SK-N-SH (cell line): ENCODE measurements around the gene SLC50A1.

Experiments
- CHD2 ChIP-seq: fragments of 150-350 bp; IDR thresholded peaks from 2 replicates; pipeline ENCODE4 v1.6.1; 2018; ENCODE audit warnings: low read length; ENCODE audit not compliant: partially characterized antibody
- EP300 ChIP-seq, 2 experiments: IDR thresholded peaks; 2 replicates each; pipeline versions ENCODE4 v1.4.0 to v1.6.1; 2012; ENCODE audit warnings: borderline replicate concordance in 1 of 2, low read depth in 1 of 2, low read length in 1 of 2
- MXI1 ChIP-seq: IDR thresholded peaks from 2 replicates; pipeline ENCODE4 v1.6.1; 2012; ENCODE audit warnings: mild to moderate bottlenecking, low read depth, low read length, improper control_type of control experiment
- YY1 ChIP-seq: IDR thresholded peaks from 2 replicates; pipeline ENCODE4 v1.4.0; 2012; ENCODE audit warnings: low read depth, mild to moderate bottlenecking
- TF ChIP-seq, protein P1 (sequence below): fragments of 200-600 bp; sonication (generic); IDR thresholded peaks from 2 replicates; pipeline ENCODE4 v1.6.1; 2017; ENCODE audit warnings: antibody characterized with exemption, mild to moderate bottlenecking, moderate library complexity

DNA sequence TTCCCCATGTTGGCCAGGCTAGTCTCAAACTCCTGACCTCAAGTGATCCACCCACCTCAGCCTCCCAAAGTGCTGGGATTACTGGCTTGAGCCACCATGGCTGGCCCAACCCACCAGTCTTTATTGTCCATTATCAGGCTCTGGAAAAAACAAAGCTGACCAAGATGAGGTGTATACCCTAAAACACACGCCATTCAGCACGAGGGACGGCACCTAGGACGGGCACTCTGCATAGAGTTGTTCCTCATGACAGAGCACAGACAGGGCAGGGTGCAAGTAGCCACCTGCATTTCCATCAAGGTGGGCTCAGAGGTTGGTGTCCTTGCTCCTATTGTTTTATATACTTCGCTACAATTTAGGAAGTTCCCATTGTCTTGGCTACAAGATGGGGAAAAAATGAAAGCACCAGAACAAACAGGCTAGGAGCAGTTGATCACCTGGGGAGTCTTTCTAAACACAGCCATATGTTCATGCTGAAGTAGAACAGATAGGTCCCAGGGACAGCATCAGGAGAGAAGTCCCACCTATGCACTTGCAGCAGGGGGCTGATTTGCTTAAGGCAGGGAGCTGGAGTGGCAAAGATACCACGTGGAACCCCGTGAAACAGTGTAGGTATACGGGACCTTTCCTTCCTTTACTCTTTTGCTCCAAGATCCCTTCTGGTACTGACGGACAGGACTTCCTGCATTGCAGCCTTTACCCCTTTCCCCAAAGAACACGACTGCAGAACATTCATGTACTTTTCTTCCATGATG lies 33.0 kb downstream of the SLC50A1 start:
- TF ChIP-seq MXI1: no peak
- no peak for TF ChIP-seq EP300 (IDR thresholded peaks at IDR 0.05; ENCODE audit: borderline replicate concordance in 1 of 2, low read depth in 1 of 2, low read length in 1 of 2)
- no peak for TF ChIP-seq YY1
- TF ChIP-seq, protein P1, sequence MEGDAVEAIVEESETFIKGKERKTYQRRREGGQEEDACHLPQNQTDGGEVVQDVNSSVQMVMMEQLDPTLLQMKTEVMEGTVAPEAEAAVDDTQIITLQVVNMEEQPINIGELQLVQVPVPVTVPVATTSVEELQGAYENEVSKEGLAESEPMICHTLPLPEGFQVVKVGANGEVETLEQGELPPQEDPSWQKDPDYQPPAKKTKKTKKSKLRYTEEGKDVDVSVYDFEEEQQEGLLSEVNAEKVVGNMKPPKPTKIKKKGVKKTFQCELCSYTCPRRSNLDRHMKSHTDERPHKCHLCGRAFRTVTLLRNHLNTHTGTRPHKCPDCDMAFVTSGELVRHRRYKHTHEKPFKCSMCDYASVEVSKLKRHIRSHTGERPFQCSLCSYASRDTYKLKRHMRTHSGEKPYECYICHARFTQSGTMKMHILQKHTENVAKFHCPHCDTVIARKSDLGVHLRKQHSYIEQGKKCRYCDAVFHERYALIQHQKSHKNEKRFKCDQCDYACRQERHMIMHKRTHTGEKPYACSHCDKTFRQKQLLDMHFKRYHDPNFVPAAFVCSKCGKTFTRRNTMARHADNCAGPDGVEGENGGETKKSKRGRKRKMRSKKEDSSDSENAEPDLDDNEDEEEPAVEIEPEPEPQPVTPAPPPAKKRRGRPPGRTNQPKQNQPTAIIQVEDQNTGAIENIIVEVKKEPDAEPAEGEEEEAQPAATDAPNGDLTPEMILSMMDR: no peak
- no peak for TF ChIP-seq CHD2
